Smooth muscle cell (in vitro differentiated cells): ENCODE results near the gene PDZD4. TPM values are rescaled to one million over a fixed set of nuclear protein-coding genes. Genes with fewer than 3 reads are reported as not detected.

ENCODE experiments used
- DNase-seq: peaks from one replicate; lab custom pipeline; 2025; ENCODE audit not compliant: unreplicated experiment; lab: John Stamatoyannopoulos, UW
- H2AFZ ChIP-seq: fragments of 200-600 bp; sonication (generic); 2 replicates; pipeline ENCODE4 v1.6.0; 2016; ENCODE audit warnings: antibody characterized with exemption, low read depth, mild to moderate bottlenecking
- H3F3A ChIP-seq: fragments of 200-600 bp; sonication (generic); 2 replicates; pipeline ENCODE4 v1.6.0; 2017; ENCODE audit warnings: antibody characterized with exemption, low read depth
- H3K27ac ChIP-seq: fragments of 200-600 bp; sonication (generic); 2 replicates; pipeline ENCODE4 v1.5.1; 2016; ENCODE audit warnings: low read depth, mild to moderate bottlenecking
- H3K27me3 ChIP-seq: fragments of 200-600 bp; sonication (generic); 2 replicates; pipeline ENCODE4 v1.6.1; 2016; ENCODE audit warnings: low read depth, mild to moderate bottlenecking
- H3K36me3 ChIP-seq: fragments of 200-600 bp; sonication (generic); 2 replicates; pipeline ENCODE4 v1.5.1; 2016; ENCODE audit warnings: low read depth
- H3K4me1 ChIP-seq: fragments of 200-600 bp; sonication (generic); 2 replicates; pipeline ENCODE4 v1.5.1; 2016; ENCODE audit warnings: low read depth
- H3K4me2 ChIP-seq: fragments of 200-600 bp; sonication (generic); 2 replicates; pipeline ENCODE4 v1.6.0; 2016; ENCODE audit warnings: mild to moderate bottlenecking
- H3K4me3 ChIP-seq: fragments of 200-600 bp; sonication (generic); 2 replicates; pipeline ENCODE4 v1.5.1; 2016; ENCODE audit warnings: mild to moderate bottlenecking
- H3K79me2 ChIP-seq: fragments of 200-600 bp; sonication (generic); 2 replicates; pipeline ENCODE4 v1.6.0; 2016; ENCODE audit warnings: low read depth, mild to moderate bottlenecking
- H3K9ac ChIP-seq: fragments of 200-600 bp; sonication (generic); 2 replicates; pipeline ENCODE4 v1.6.0; 2016; ENCODE audit warnings: low read depth
- H3K9me3 ChIP-seq: fragments of 200-600 bp; sonication (generic); replicated peaks from 2 replicates; pipeline ENCODE4 v1.5.1; 2016; ENCODE audit warnings: low read depth
- H4K20me1 ChIP-seq: fragments of 200-600 bp; sonication (generic); 2 replicates; pipeline ENCODE4 v1.6.0; 2016; ENCODE audit warnings: low read depth
- CTCF ChIP-seq: fragments of 200-600 bp; sonication (generic); IDR thresholded peaks from 2 replicates; pipeline ENCODE4 v1.5.1; 2017; ENCODE audit warnings: borderline replicate concordance, mild to moderate bottlenecking, antibody characterized with exemption; ENCODE audit not compliant: insufficient read depth, poor library complexity, severe bottlenecking
- WGBS: methylation state at CpG from one replicate; pipeline ENCODE4 v1.1.7; 2016; ENCODE audit warnings: low lambda C conversion rate; 5-methylcytosine and 5-hydroxymethylcytosine counted together
- polyA plus RNA-seq: library from polyadenylated mRNA; unstranded; fragments of >200 nt; fragmentation: Nextera tagmentation; extraction: Ambion mirVana; gene quantifications from 2 replicates; pipeline ENCODE4 v1.2.1, GENCODE V29; 2016
- total RNA-seq: library from RNA; depleted of rRNA; stranded (reverse); fragments of >200 nt; gene quantifications from 2 replicates; pipeline ENCODE4 v1.2.3, GENCODE V29; 2014

The PDZD4 gene
- total and polyA plus RNA-seq, 2 experiments from 2014 or later: 2.3 to 3.1 TPM

GRCh38 chrX:153862369-153863250 is 32.3 kb upstream of the PDZD4 start:
- H3K4me3 ChIP-seq: no peak overlapping the region
- no peak for TF ChIP-seq CTCF
- no peaks in the 10 kb centered on the region for H3K9me3 ChIP-seq
- H2AFZ ChIP-seq: no peak overlapping the region
- no peaks in the 10 kb centered on the region for H3K4me1 ChIP-seq
- no peaks in the 10 kb centered on the region for H3F3A ChIP-seq
- H3K27ac ChIP-seq: no peak overlapping the region
- no peaks in the 10 kb centered on the region for H4K20me1 ChIP-seq
- H3K27me3 ChIP-seq: no peaks in the 10 kb centered on the region
- 90% methylated on average over 22 of the region's 22 CpGs for WGBS
- no peak overlapping the region for H3K9ac ChIP-seq
- H3K79me2 ChIP-seq: no peaks in the 10 kb centered on the region
- DNase-seq: no peak
- no peaks in the 10 kb centered on the region for H3K36me3 ChIP-seq
- H3K4me2 ChIP-seq: no peak overlapping the region

GRCh38 chrX:153861733-153862310 is 31.5 kb upstream of the PDZD4 start:
- DNase-seq: no peak
- Histone ChIP-seq H3K79me2 (no peaks in the 10 kb centered on the region), H3K27me3 (no peaks in the 10 kb centered on the region), H2AFZ (no peak overlapping the region), H3K4me2 (no peak overlapping the region), H3K27ac (no peak overlapping the region), H3K9ac (no peak overlapping the region), H3F3A (no peaks in the 10 kb centered on the region), H3K4me3 (no peak overlapping the region), H3K9me3 (no peaks in the 10 kb centered on the region), H3K36me3 (no peaks in the 10 kb centered on the region), H3K4me1 (no peaks in the 10 kb centered on the region), H4K20me1 (no peaks in the 10 kb centered on the region)
- WGBS: 97% methylated on average over 14 of the region's 21 CpGs
- no peak for TF ChIP-seq CTCF

GRCh38 chrX:153861151-153861550 is 30.8 kb upstream of the PDZD4 start:
- no peaks in the 10 kb centered on the region for H3K27me3 ChIP-seq
- H3K4me3 ChIP-seq: no peak overlapping the region
- no peaks in the 10 kb centered on the region for H3K9me3 ChIP-seq
- H3K4me1 ChIP-seq: no peaks in the 10 kb centered on the region
- no peak overlapping the region for H3K9ac ChIP-seq
- no peaks in the 10 kb centered on the region for H4K20me1 ChIP-seq
- H3K79me2 ChIP-seq: no peaks in the 10 kb centered on the region
- H3F3A ChIP-seq: no peaks in the 10 kb centered on the region
- 87% methylated on average over 10 of the region's 10 CpGs for WGBS
- no peaks in the 10 kb centered on the region for H3K36me3 ChIP-seq
- no peak overlapping the region for H3K4me2 ChIP-seq
- TF ChIP-seq CTCF: no peak
- no peak overlapping the region for H2AFZ ChIP-seq
- H3K27ac ChIP-seq: no peak overlapping the region
- DNase-seq: no peak
